CD4-positive, CD25-positive, alpha-beta regulatory T cell (primary cell): ENCODE results near the gene IFT88. TPM values are rescaled to one million over a fixed set of nuclear protein-coding genes. Genes with fewer than 3 reads are reported as not detected.

ENCODE experiments used
- ATAC-seq, 2 donors: fragments of 150-1000 bp; cut with Tn5 transposase; one replicate each; pipeline ENCODE4 v1.10.0; 2021; ENCODE audit warnings: low read depth in 2 of 2, moderate number of reproducible peaks in 2 of 2, moderate library complexity in 1 of 2
- DNase-seq, 3 donors: peaks; one replicate each; pipeline versions ENCODE4 v3.0.0 to v3.0.0-alpha.2; 2012 to 2022; ENCODE audit warnings: mixed read lengths in 1 of 3
- H3K27ac ChIP-seq: one replicate; pipeline ENCODE4 v1.7.0; 2013; ENCODE audit warnings: mild to moderate bottlenecking, low read length; ENCODE audit not compliant: insufficient read depth, poor library complexity, severe bottlenecking
- H3K27me3 ChIP-seq: one replicate; pipeline ENCODE4 v1.7.0; 2013; ENCODE audit warnings: low read length; ENCODE audit not compliant: control insufficient read depth, insufficient read depth
- H3K36me3 ChIP-seq: one replicate; pipeline ENCODE4 v1.7.0; 2013; ENCODE audit warnings: mild to moderate bottlenecking, low read length, moderate library complexity; ENCODE audit not compliant: control insufficient read depth, insufficient read depth
- H3K4me1 ChIP-seq: 2 replicates; pipeline ENCODE4 v1.7.0; 2013; ENCODE audit warnings: mild to moderate bottlenecking, low read length; ENCODE audit not compliant: insufficient read depth, control insufficient read depth, poor library complexity, severe bottlenecking
- H3K4me3 ChIP-seq: one replicate; pipeline ENCODE4 v1.7.0; 2013; ENCODE audit warnings: low read depth, mild to moderate bottlenecking, low read length, moderate library complexity
- H3K9me3 ChIP-seq, 2 experiments: 1 replicate in 1 of 2; 2 replicates in 1 of 2; pipeline ENCODE4 v1.7.0; 2013; ENCODE audit warnings: low read length in 2 of 2, mild to moderate bottlenecking in 1 of 2, moderate library complexity in 1 of 2; ENCODE audit not compliant: control insufficient read depth in 2 of 2
- H3K27ac Mint-ChIP-seq, 3 donors: one replicate each; pipeline ENCODE4 v1.8.0; 2020 to 2022; ENCODE audit warnings: mild to moderate bottlenecking in 3 of 3, mixed read lengths in 3 of 3, moderate library complexity in 2 of 3
- H3K27me3 Mint-ChIP-seq: one replicate; pipeline ENCODE4 v1.8.0; 2022; ENCODE audit warnings: mild to moderate bottlenecking, mixed read lengths
- H3K36me3 Mint-ChIP-seq: one replicate; pipeline ENCODE4 v1.8.0; 2020; ENCODE audit warnings: mixed read lengths
- H3K4me1 Mint-ChIP-seq, 4 donors: one replicate each; pipeline ENCODE4 v1.8.0; 2020 to 2022; ENCODE audit warnings: mixed read lengths in 4 of 4, mild to moderate bottlenecking in 1 of 4
- H3K4me3 Mint-ChIP-seq, 4 donors: one replicate each; pipeline ENCODE4 v1.8.0; 2020 to 2022; ENCODE audit warnings: mild to moderate bottlenecking in 4 of 4, mixed read lengths in 4 of 4, moderate library complexity in 3 of 4
- H3K9me3 Mint-ChIP-seq, 7 donors: one replicate each; pipeline ENCODE4 v1.8.0; 2020 to 2022; ENCODE audit warnings: mixed read lengths in 7 of 7, mild to moderate bottlenecking in 3 of 7, moderate library complexity in 2 of 7
- polyA plus RNA-seq, 4 donors: library from polyadenylated mRNA; unstranded; fragments of 300-500 nt; fragmentation: Illumina TruSeq; gene quantifications; one replicate each; pipeline ENCODE4 v1.2.3, GENCODE V29; 2021
- total RNA-seq: library from RNA; stranded (reverse); gene quantifications from one replicate; pipeline ENCODE4 v1.2.3, GENCODE V29; 2022

The IFT88 gene
- total and polyA plus RNA-seq, 5 donors from 2014 or later: 3.7 to 8.0 (median 5.9) TPM

DNA sequence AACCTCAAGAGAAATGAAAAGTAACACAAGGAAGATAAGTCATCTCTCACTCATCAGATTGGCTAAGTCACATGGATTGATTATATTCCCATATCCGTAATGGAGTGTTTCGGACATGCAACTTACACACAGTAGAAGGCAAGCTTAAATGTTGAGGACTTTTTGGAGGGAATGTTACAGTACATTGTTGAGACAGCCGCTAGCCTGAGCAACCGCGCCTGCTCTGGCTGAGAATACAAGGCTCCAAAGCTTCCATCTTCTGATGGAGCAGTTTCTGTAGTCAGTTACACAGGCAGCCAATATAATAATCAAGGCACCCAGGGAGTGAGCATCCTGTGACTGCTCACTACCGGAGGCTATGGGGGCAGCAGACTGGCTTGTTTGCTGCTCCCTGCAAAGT lies 40.3 kb upstream of the IFT88 start:
- no peaks in the 10 kb centered on the region for H3K27me3 ChIP-seq
- peak overlapping the region; percentile 83 for H3K27ac ChIP-seq
- DNase-seq (no peak), ATAC-seq (no peak)
- peaks cover 15% of the 10 kb centered on the region for H3K4me1 ChIP-seq
- peak overlapping the region; percentile 91 for H3K4me3 ChIP-seq
- Mint-ChIP-seq H3K4me1 (peaks cover 0 to 46% (median 21%) of the 10 kb centered on the region in 4 donors), H3K4me3 (peak overlapping the region; percentile 90 to 96 (median 90)), H3K27me3 (peaks cover 14% of the 10 kb centered on the region), H3K36me3 (no peaks in the 10 kb centered on the region), H3K9me3 (peaks cover 0 to 3% (median 0%) of the 10 kb centered on the region in 7 donors), H3K27ac (peak overlapping the region in 2 of 3 donors; percentile 87 to 91)
- H3K9me3 ChIP-seq: no peaks in the 10 kb centered on the region
- H3K36me3 ChIP-seq: no peaks in the 10 kb centered on the region

DNA sequence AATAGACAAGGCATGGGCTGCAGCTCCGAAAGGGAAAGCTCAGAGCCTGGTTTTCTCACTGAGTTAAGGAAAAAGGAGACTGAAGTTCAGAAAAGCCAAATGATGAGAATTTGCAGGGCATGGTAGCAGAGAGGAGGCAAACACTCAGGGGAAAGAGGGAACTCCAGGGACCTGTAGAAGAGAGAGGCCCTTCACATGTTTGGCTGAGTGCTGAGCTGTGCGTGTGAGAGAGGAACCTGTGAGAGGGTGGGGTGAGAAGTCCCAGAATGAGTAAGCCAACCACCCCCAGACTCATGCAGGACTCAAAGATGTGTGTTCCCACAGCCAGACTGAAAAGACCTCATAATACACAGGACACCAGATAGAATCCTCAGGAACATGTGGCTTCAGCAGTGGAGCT lies 38.5 kb upstream of the IFT88 start:
- H3K27ac ChIP-seq: no peak overlapping the region
- Mint-ChIP-seq H3K4me3 (peak overlapping the region in 2 of 4 donors; percentile 65 to 77), H3K36me3 (no peaks in the 10 kb centered on the region)

DNA sequence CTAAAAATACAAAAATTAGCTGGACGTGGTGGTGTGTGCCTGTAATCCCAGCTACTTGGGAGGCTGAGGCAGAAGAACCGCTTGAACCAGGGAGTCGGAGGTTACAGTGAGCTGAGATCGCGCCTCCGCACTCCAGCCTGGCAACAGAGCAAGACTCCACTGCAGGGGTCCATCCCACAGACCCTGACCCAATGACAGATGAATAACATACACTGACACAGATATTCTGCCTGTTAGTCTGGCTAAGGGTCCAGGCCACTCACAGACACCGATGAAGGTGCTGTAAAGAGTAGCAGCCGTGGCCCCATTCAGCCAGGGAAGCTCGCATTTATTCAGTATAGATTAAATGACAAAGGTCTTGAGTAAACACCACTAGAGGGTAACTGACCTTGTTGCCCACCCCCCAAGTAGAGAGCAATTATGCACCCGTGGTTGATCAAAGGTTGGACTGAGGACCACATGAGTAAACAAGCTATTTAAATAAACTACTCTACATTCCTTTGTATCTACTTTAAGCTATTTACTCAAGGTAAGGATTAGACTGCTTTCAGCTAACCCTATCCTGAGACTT lies 32.8 kb upstream of the IFT88 start:
- peaks cover 0 to 16% (median 3%) of the 10 kb centered on the region in 7 donors for H3K9me3 Mint-ChIP-seq
- H3K36me3 Mint-ChIP-seq: no peaks in the 10 kb centered on the region
- no peaks in the 10 kb centered on the region for H3K27me3 ChIP-seq
- H3K27ac Mint-ChIP-seq: no peak overlapping the region
- peaks cover 19% of the 10 kb centered on the region for H3K27me3 Mint-ChIP-seq
- DNase-seq (no peak), ATAC-seq (no peak)
- H3K4me3 ChIP-seq: no peak overlapping the region
- no peaks in the 10 kb centered on the region for H3K36me3 ChIP-seq
- H3K9me3 ChIP-seq: peaks cover 9 to 12% of the 10 kb centered on the region in 2 experiments
- H3K4me1 ChIP-seq: no peaks in the 10 kb centered on the region
- no peaks in the 10 kb centered on the region for H3K4me1 Mint-ChIP-seq
- no peak overlapping the region for H3K4me3 Mint-ChIP-seq
- H3K27ac ChIP-seq: no peak overlapping the region

More for the DNA sequence above, 38.5 kb upstream of the IFT88 start:
- ATAC-seq: no peak
- H3K4me1 Mint-ChIP-seq: peaks cover 0 to 34% (median 17%) of the 10 kb centered on the region in 4 donors
- H3K27ac Mint-ChIP-seq: peak overlapping the region in 2 of 3 donors; percentile 42 to 77
- no peak overlapping the region for H3K4me3 ChIP-seq
- peaks cover 15% of the 10 kb centered on the region for H3K4me1 ChIP-seq
- peak in 1 of 3 donors; percentile 32 for DNase-seq
- no peaks in the 10 kb centered on the region for H3K27me3 ChIP-seq
- H3K9me3 Mint-ChIP-seq: peaks cover 0 to 3% (median 0%) of the 10 kb centered on the region in 7 donors
- no peaks in the 10 kb centered on the region for H3K9me3 ChIP-seq
- peaks cover 19% of the 10 kb centered on the region for H3K27me3 Mint-ChIP-seq
- H3K36me3 ChIP-seq: no peaks in the 10 kb centered on the region

DNA sequence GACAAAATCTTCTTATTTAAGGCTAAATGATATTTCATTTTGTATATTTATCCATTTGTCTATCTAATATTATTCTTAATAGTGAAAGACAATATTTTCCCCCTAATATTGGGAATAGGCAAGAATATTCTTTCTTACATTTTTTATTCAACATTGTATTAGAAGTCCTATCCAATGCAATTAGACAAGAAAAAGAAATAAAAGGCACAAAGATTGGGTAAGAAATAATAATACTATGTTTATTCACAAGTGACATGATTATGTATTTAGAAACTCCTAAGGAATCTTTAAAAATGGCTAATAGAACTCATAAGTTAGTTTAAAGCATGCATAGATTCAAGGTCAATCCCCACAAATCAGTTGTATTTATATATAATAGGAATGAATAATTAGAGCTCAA lies 30.0 kb upstream of the IFT88 start:
- H3K9me3 Mint-ChIP-seq: peaks cover 0 to 16% (median 3%) of the 10 kb centered on the region in 7 donors
- H3K27me3 Mint-ChIP-seq: peaks cover 9% of the 10 kb centered on the region
- Histone ChIP-seq H3K4me3 (no peak overlapping the region), H3K27ac (no peak overlapping the region), H3K9me3 (peaks cover 9 to 12% of the 10 kb centered on the region in 2 experiments), H3K36me3 (no peaks in the 10 kb centered on the region), H3K4me1 (no peaks in the 10 kb centered on the region), H3K27me3 (no peaks in the 10 kb centered on the region)
- H3K4me1 Mint-ChIP-seq: no peaks in the 10 kb centered on the region
- no peak overlapping the region for H3K27ac Mint-ChIP-seq
- no peak overlapping the region for H3K4me3 Mint-ChIP-seq
- no peak for DNase-seq
- no peaks in the 10 kb centered on the region for H3K36me3 Mint-ChIP-seq
- no peak for ATAC-seq

DNA sequence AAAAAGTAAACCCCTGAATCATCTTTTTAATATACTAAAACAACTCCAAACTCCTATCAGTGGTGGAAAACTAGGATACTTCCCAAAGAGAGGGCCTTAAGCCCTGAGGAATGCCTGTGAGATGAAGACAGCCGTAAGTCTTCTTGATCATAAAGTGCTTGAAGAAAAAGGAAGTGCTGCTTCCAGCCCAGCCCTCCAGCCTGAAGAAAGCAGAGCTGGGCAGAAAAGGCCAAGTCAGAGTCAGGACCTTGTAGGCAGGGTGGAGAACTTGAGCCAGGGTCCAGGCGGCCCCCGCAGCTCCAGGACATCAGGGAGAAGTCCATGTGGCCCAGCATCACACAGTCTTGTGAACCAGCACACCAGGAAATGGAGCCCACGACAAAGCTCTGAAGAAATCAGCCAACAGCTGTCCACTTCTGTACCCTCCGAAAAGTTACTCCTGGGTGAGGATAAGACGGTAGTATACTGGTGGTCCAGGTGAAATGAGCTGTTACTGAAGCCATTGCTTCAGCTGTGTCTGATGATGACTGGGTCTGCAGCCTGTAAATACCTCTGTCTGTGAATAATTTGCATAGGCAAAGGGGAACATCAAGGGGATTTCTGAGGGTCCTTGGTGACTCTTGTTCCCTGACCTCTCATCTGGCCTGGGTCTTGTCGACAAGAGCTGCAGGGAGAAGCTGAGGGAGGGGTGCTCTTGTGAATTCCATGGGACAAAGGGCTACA lies 22.6 kb upstream of the IFT88 start:
- Mint-ChIP-seq H3K9me3 (peaks cover 0 to 2% (median 0%) of the 10 kb centered on the region in 7 donors), H3K4me1 (peaks cover 9 to 28% (median 10%) of the 10 kb centered on the region in 4 donors), H3K4me3 (no peak overlapping the region), H3K36me3 (no peaks in the 10 kb centered on the region), H3K27me3 (peaks cover 6% of the 10 kb centered on the region), H3K27ac (peak overlapping the region in 1 of 3 donors; percentile 73)
- DNase-seq (no peak), ATAC-seq (no peak)
- no peaks in the 10 kb centered on the region for H3K27me3 ChIP-seq
- no peak overlapping the region for H3K4me3 ChIP-seq
- H3K9me3 ChIP-seq: no peaks in the 10 kb centered on the region
- no peak overlapping the region for H3K27ac ChIP-seq
- no peaks in the 10 kb centered on the region for H3K36me3 ChIP-seq
- peaks cover 17% of the 10 kb centered on the region for H3K4me1 ChIP-seq

DNA sequence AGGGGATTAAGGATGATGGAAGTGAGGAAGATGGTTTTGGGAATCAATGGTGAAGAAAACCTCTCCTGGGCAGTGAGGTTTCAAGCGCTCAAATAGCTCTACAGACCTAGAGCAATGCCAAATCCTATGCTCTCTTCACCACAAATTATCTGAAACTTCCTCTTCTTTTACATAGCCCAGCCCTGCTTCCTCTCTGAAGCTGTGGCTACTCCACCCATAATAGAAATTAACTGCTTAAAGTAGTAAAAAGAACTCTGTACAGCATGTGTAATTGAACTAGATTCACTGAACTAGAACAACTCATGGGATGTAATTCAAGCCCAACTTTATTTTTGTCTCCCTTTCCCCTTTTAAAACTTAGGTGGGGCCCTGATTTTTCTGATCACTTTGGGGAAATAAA lies 20.4 kb upstream of the IFT88 start:
- H3K27ac ChIP-seq: no peak overlapping the region
- Mint-ChIP-seq H3K36me3 (no peaks in the 10 kb centered on the region), H3K27me3 (peaks cover 6% of the 10 kb centered on the region), H3K4me3 (peak overlapping the region in 3 of 4 donors; percentile 4 to 39 (median 15)), H3K27ac (peak overlapping the region in 2 of 3 donors; percentile 33 to 59), H3K4me1 (peaks cover 9 to 28% (median 12%) of the 10 kb centered on the region in 4 donors), H3K9me3 (no peaks in the 10 kb centered on the region)
- no peaks in the 10 kb centered on the region for H3K27me3 ChIP-seq
- no peaks in the 10 kb centered on the region for H3K36me3 ChIP-seq
- H3K4me3 ChIP-seq: peak overlapping the region; percentile 23
- peak; percentile 60 to 65 for ATAC-seq
- DNase-seq: peak in 2 of 3 donors; percentile 12 to 49
- peaks cover 17% of the 10 kb centered on the region for H3K4me1 ChIP-seq
- no peaks in the 10 kb centered on the region for H3K9me3 ChIP-seq

DNA sequence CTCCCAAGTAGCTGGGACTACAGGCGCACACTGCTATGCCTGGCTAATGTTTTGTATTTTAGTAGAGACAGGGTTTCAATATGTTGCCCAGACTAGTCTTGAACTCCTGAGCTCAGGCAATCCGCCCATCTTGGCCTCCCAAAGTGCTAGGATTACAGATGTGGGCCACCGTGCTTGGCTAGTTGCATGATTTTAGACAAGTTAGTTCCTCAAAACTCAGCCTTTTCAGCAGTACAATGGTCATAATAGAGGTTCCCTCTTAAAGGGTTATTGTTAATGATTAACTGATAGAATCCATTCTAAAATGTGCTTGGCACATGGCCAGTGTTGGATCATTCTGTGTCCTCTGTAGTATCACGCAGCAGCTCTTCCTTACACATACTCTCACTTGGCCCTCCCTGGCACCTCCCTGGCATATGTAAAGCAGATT lies 19.5 kb upstream of the IFT88 start:
- H3K27ac Mint-ChIP-seq: no peak overlapping the region
- Histone ChIP-seq H3K27ac (no peak overlapping the region), H3K4me3 (no peak overlapping the region), H3K36me3 (no peaks in the 10 kb centered on the region), H3K4me1 (peaks cover 17% of the 10 kb centered on the region), H3K27me3 (no peaks in the 10 kb centered on the region), H3K9me3 (no peaks in the 10 kb centered on the region)
- H3K27me3 Mint-ChIP-seq: peaks cover 6% of the 10 kb centered on the region
- no peak overlapping the region for H3K4me3 Mint-ChIP-seq
- peaks cover 9 to 28% (median 12%) of the 10 kb centered on the region in 4 donors for H3K4me1 Mint-ChIP-seq
- H3K9me3 Mint-ChIP-seq: no peaks in the 10 kb centered on the region
- no peaks in the 10 kb centered on the region for H3K36me3 Mint-ChIP-seq
- no peak for DNase-seq
- ATAC-seq: no peak
